Measurements from ENCODE around the gene PAX2.
A peak's percentile ranks its signal among the peaks of the same experiment; 100 is the strongest.

The PAX2 gene

GRCh38 chr10:100791369-100792058 is 46.1 kb downstream of the PAX2 start:
- no peak for DNase-seq (ENCODE audit: low spot score)

GRCh38 chr10:100792574-100792973 is 47.2 kb downstream of the PAX2 start:
- no peak for DNase-seq (ENCODE audit: low spot score)

GRCh38 chr10:100793055-100793454 is 47.7 kb downstream of the PAX2 start:
- DNase-seq (ENCODE audit: low spot score): no peak

- no peak for DNase-seq (ENCODE audit: low spot score)
Measured at GRCh38 chr10:100799881-100800280, 54.5 kb downstream of the PAX2 start.

- DNase-seq (ENCODE audit: low spot score): no peak
Measured at GRCh38 chr10:100800931-100801330, 55.5 kb downstream of the PAX2 start.

GRCh38 chr10:100802196-100802595 is 56.8 kb downstream of the PAX2 start:
- DNase-seq (ENCODE audit: low spot score): no peak

GRCh38 chr10:100802607-100803006 is 57.2 kb downstream of the PAX2 start:
- DNase-seq (ENCODE audit: low spot score): no peak

GRCh38 chr10:100803492-100803891 is 58.1 kb downstream of the PAX2 start:
- no peak for DNase-seq (ENCODE audit: low spot score)

GRCh38 chr10:100803908-100804307 is 58.5 kb downstream of the PAX2 start:
- no peak for DNase-seq (ENCODE audit: low spot score)

- no peak for DNase-seq (ENCODE audit: low spot score)
Measured at GRCh38 chr10:100805543-100806355, 60.4 kb downstream of the PAX2 start.

- DNase-seq (ENCODE audit: low spot score): peak; percentile 29
Measured at GRCh38 chr10:100806356-100806645, 60.9 kb downstream of the PAX2 start.

GRCh38 chr10:100807241-100807951 is 62.0 kb downstream of the PAX2 start:
- no peak for DNase-seq (ENCODE audit: low spot score)

GRCh38 chr10:100808876-100809275 is 63.5 kb downstream of the PAX2 start:
- no peak for DNase-seq (ENCODE audit: low spot score)

GRCh38 chr10:100810091-100810834 is 64.9 kb downstream of the PAX2 start:
- DNase-seq (ENCODE audit: low spot score): no peak

- DNase-seq (ENCODE audit: low spot score): no peak
Measured at GRCh38 chr10:100810835-100811116, 65.4 kb downstream of the PAX2 start.

- DNase-seq (ENCODE audit: low spot score): no peak
Measured at GRCh38 chr10:100811261-100811660, 65.9 kb downstream of the PAX2 start.

GRCh38 chr10:100811752-100812750 is 66.7 kb downstream of the PAX2 start:
- no peak for DNase-seq (ENCODE audit: low spot score)

- no peak for DNase-seq (ENCODE audit: low spot score)
Measured at GRCh38 chr10:100812978-100813377, 67.6 kb downstream of the PAX2 start.

- no peak for DNase-seq (ENCODE audit: low spot score)
Measured at GRCh38 chr10:100814751-100815474, 69.5 kb downstream of the PAX2 start.

GRCh38 chr10:100816671-100817070 is 71.3 kb downstream of the PAX2 start:
- DNase-seq (ENCODE audit: low spot score): no peak
